GM23248 (cell line): Measurements from ENCODE around the gene CDC123. TPM values are rescaled to one million over a fixed set of nuclear protein-coding genes. Genes with fewer than 3 reads are reported as not detected.

Experiments
- DNase-seq: peaks from one replicate; pipeline ENCODE4 v3.0.0-alpha.2; 2015
- H2AFZ ChIP-seq: fragments of 200-600 bp; sonication (generic); 2 replicates; pipeline ENCODE4 v1.6.1; 2016; ENCODE audit warnings: antibody characterized with exemption
- H3F3A ChIP-seq: fragments of 200-600 bp; sonication (generic); 2 replicates; pipeline ENCODE4 v1.6.1; 2016; ENCODE audit warnings: mild to moderate bottlenecking, antibody characterized with exemption, mixed run types; ENCODE audit not compliant: insufficient read depth
- H3K27ac ChIP-seq: fragments of 200-600 bp; sonication (generic); 2 replicates; pipeline ENCODE4 v1.5.1; 2016; ENCODE audit warnings: mild to moderate bottlenecking
- H3K27me3 ChIP-seq: fragments of 200-600 bp; sonication (generic); replicated peaks from 2 replicates; pipeline ENCODE4 v1.6.1; 2016; ENCODE audit warnings: mild to moderate bottlenecking; ENCODE audit not compliant: insufficient read depth
- H3K36me3 ChIP-seq: fragments of 200-600 bp; sonication (generic); 2 replicates; pipeline ENCODE4 v1.6.1; 2016; ENCODE audit warnings: low read depth, mild to moderate bottlenecking
- H3K4me1 ChIP-seq: fragments of 200-600 bp; sonication (generic); 2 replicates; pipeline ENCODE4 v1.6.1; 2016; ENCODE audit warnings: mild to moderate bottlenecking; ENCODE audit not compliant: insufficient read depth
- H3K4me2 ChIP-seq: fragments of 200-600 bp; sonication (generic); one replicate; pipeline ENCODE4 v1.6.1; 2016; ENCODE audit warnings: mild to moderate bottlenecking; ENCODE audit not compliant: unreplicated experiment
- H3K4me3 ChIP-seq: fragments of 200-600 bp; sonication (generic); 2 replicates; pipeline ENCODE4 v1.5.1; 2016; ENCODE audit warnings: mild to moderate bottlenecking
- H3K79me2 ChIP-seq: fragments of 200-600 bp; sonication (generic); 2 replicates; pipeline ENCODE4 v1.6.1; 2016; ENCODE audit warnings: mild to moderate bottlenecking; ENCODE audit not compliant: insufficient read depth
- H3K9ac ChIP-seq: fragments of 200-600 bp; sonication (generic); 2 replicates; pipeline ENCODE4 v1.6.1; 2016; ENCODE audit warnings: mild to moderate bottlenecking
- H3K9me2 ChIP-seq: fragments of 200-600 bp; sonication (generic); 2 replicates; pipeline ENCODE4 v1.6.1; 2016; ENCODE audit warnings: mixed run types, mild to moderate bottlenecking, moderate library complexity; ENCODE audit not compliant: insufficient read depth
- H3K9me3 ChIP-seq: fragments of 200-600 bp; sonication (generic); one replicate; pipeline ENCODE4 v1.6.1; 2017; ENCODE audit warnings: low read depth
- H4K20me1 ChIP-seq: fragments of 200-600 bp; sonication (generic); 2 replicates; pipeline ENCODE4 v1.6.0; 2016; ENCODE audit not compliant: insufficient read depth
- EZH2 ChIP-seq: fragments of 200-600 bp; sonication (generic); IDR thresholded peaks from 2 replicates; pipeline ENCODE4 v1.6.1; 2018; ENCODE audit warnings: antibody characterized with exemption, mild to moderate bottlenecking; ENCODE audit not compliant: insufficient read depth, poor library complexity, severe bottlenecking
- EZH2phosphoT487 ChIP-seq: fragments of 200-600 bp; sonication (generic); IDR thresholded peaks from 2 replicates; pipeline ENCODE4 v1.6.1; 2018; ENCODE audit warnings: antibody characterized with exemption, moderate library complexity, mild to moderate bottlenecking, low read depth; ENCODE audit not compliant: insufficient read depth
- WGBS, 2 experiments: methylation state at CpG; one replicate each; pipeline ENCODE4 v1.1.6; 2015 to 2017; ENCODE audit warnings: low lambda C conversion rate in 2 of 2, low coverage in 1 of 2; ENCODE audit errors: missing lambda C conversion rate in 2 of 2; 5-methylcytosine and 5-hydroxymethylcytosine counted together
- in situ Hi-C: fragments of 300-500 bp; cut with MboI; formaldehyde crosslinking; loops from 2 replicates; pipeline ENCODE4 v1.15.0; 2020
- polyA plus RNA-seq: library from polyadenylated mRNA; unstranded; fragments of >200 nt; fragmentation: Nextera tagmentation; extraction: Ambion mirVana; gene quantifications from 2 replicates; pipeline ENCODE4 v1.2.1, GENCODE V29; 2016
- total RNA-seq: library from RNA; depleted of rRNA; stranded (reverse); fragments of >200 nt; shearing (Covaris generic); gene quantifications from 2 replicates; pipeline ENCODE4 v1.2.3, GENCODE V29; 2014

CDC123 gene
- total and polyA plus RNA-seq, 2 experiments from 2014 or later: 100 to 146 TPM

- WGBS, 2 experiments: 69 to 72% methylated on average over 5 of the region's 5 CpGs
- Histone ChIP-seq H2AFZ (no peak overlapping the region), H3K4me3 (peak overlapping the region; percentile 99; the same call in 1 of the 2 replicates)
Observed at GRCh38 chr10:12193193-12193592, 2.8 kb upstream of the CDC123 start.

DNA sequence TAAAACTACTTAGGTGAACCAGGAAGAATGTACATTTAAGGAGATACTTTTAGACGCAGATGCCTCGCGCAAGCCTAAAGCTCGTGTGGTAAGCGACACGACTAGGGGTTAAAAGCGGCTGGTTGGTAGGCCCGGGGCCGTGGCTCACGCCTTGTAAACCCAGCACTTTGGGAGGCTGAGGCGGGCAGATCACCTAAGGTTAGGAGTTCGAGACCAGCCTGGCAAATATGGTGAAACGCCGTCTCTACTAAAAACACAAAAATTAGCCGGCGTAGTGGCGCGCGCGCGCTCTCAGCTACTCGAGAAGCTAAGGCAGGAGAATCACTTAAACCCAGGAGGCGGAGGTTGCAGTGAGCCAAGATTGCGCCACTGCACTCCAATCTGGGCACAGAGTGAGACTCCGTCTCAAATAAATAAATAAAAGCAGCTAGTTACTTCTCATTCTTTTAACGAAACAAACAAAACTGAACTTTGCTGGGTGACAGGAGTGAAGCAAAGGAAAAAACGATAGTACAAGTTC is 1.2 kb upstream of the CDC123 start:
- Histone ChIP-seq H3K79me2 (peaks cover 93% of the 10 kb centered on the region), H3K9me2 (no peaks in the 10 kb centered on the region), H3K27ac (peak overlapping the region; percentile 85), H4K20me1 (no peaks in the 10 kb centered on the region), H3K9ac (peak overlapping the region; percentile 93), H3K4me2 (peak overlapping the region; percentile 99), H3K4me3 (peak overlapping the region; percentile 99), H3K36me3 (peaks cover 4% of the 10 kb centered on the region), H3K27me3 (no peaks in the 10 kb centered on the region), H3K4me1 (peaks cover 33% of the 10 kb centered on the region), H3K9me3 (no peaks in the 10 kb centered on the region), H3F3A (peaks cover 24% of the 10 kb centered on the region), H2AFZ (peak overlapping the region; percentile 96)
- in situ Hi-C loops: no loop called here
- DNase-seq: peak; percentile 66
- TF ChIP-seq EZH2phosphoT487: no peak
- TF ChIP-seq EZH2: no peak
- 2% methylated on average over 27 of the region's 27 CpGs for WGBS, 2 experiments

More at GRCh38 chr10:12193193-12193592, 2.8 kb upstream of the CDC123 start:
- H3K27ac ChIP-seq: peak overlapping the region; percentile 85
- H3K9ac ChIP-seq: peak overlapping the region; percentile 29; the same call in 1 of the 2 replicates
- no peaks in the 10 kb centered on the region for H3K36me3 ChIP-seq
- H3K4me2 ChIP-seq: peak overlapping the region; percentile 49
- in situ Hi-C loops: no loop called here
- H4K20me1 ChIP-seq: no peaks in the 10 kb centered on the region
- peaks cover 24% of the 10 kb centered on the region for H3F3A ChIP-seq
- no peak for TF ChIP-seq EZH2
- no peak for TF ChIP-seq EZH2phosphoT487
- H3K79me2 ChIP-seq: peaks cover 93% of the 10 kb centered on the region
- peaks cover 29% of the 10 kb centered on the region for H3K4me1 ChIP-seq
- no peaks in the 10 kb centered on the region for H3K9me3 ChIP-seq
- DNase-seq: peak; percentile 72
- no peaks in the 10 kb centered on the region for H3K9me2 ChIP-seq
- H3K27me3 ChIP-seq: no peaks in the 10 kb centered on the region

DNA sequence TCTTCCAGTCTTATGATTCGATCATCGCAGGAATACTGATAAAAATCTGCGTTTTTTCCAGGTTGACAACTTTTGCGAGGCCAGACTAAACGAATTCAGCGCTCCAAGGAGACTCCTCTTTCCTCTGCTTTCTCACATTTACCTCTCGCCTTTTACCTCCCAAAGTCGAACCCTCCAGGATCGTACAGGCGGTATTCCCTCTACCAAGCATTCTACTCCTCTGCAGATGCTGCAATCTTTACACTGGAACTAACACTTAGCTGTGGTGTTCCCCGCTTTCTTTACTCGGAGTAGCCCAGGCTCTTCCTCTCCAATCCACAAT is 746 bp upstream of the CDC123 start:
- WGBS, 2 experiments: 0 to 1% methylated on average over 12 of the region's 12 CpGs
- TF ChIP-seq EZH2phosphoT487: no peak
- no peak for TF ChIP-seq EZH2
- peaks cover 93% of the 10 kb centered on the region for H3K79me2 ChIP-seq
- H3K9me2 ChIP-seq: no peaks in the 10 kb centered on the region
- H3F3A ChIP-seq: peaks cover 24% of the 10 kb centered on the region
- H3K27me3 ChIP-seq: no peaks in the 10 kb centered on the region
- no peaks in the 10 kb centered on the region for H3K9me3 ChIP-seq
- H4K20me1 ChIP-seq: no peaks in the 10 kb centered on the region
- no peak for DNase-seq
- H3K27ac ChIP-seq: peak overlapping the region; percentile 85
- H3K4me3 ChIP-seq: peak overlapping the region; percentile 99
- H3K4me2 ChIP-seq: peak overlapping the region; percentile 99
- H3K4me1 ChIP-seq: peaks cover 33% of the 10 kb centered on the region
- in situ Hi-C loops: no loop called here
- H2AFZ ChIP-seq: peak overlapping the region; percentile 96
- H3K36me3 ChIP-seq: peaks cover 4% of the 10 kb centered on the region
- peak overlapping the region; percentile 93 for H3K9ac ChIP-seq

DNA sequence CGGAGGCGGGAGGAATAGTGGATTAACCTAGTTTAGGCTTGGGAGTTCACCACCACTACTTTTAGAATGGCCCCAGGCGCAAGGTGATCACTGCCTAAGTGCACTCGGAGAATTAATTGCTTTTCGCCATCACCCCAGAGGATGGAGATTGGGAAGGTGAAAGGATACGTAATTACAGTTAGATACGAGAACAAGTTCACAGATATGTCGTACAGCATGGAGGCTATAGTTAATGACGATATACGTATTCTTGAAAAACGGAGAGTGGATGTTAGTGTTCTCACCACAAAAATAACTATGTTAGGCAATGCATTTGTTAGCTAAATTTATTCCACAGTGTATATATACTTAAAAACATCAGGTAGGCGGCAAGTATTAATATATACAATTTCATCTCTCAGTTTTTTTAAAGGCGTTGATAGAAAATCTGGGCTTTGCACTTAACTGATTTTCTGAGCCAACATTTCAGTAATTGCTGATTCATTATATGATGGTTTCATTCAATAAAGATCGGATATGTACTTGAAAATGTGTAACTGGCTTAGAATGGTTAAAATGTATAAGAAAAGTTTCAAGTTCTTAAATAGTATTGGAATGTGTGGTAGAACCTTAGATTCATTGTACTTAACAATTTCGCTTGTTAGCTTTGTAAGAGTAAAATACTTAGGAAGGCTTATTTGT is 683 bp downstream of the CDC123 start:
- Histone ChIP-seq H2AFZ (peak overlapping the region; percentile 96), H3K9me3 (no peaks in the 10 kb centered on the region), H4K20me1 (no peaks in the 10 kb centered on the region), H3K27me3 (no peaks in the 10 kb centered on the region), H3K4me3 (peak overlapping the region; percentile 99), H3K9me2 (no peaks in the 10 kb centered on the region), H3K36me3 (peaks cover 11% of the 10 kb centered on the region), H3K9ac (peak overlapping the region; percentile 93), H3K79me2 (peaks cover 93% of the 10 kb centered on the region), H3K4me2 (peak overlapping the region; percentile 99), H3K4me1 (peaks cover 33% of the 10 kb centered on the region), H3K27ac (peak overlapping the region; percentile 85), H3F3A (peaks cover 24% of the 10 kb centered on the region)
- TF ChIP-seq EZH2phosphoT487 (no peak), EZH2 (no peak)
- peak; percentile 10 for DNase-seq
- in situ Hi-C loops: no loop called here
- WGBS, 2 experiments: 5% methylated on average over 15 of the region's 15 CpGs
